Measurements from ENCODE around the gene THSD7A. TPM values are rescaled to one million over a fixed set of nuclear protein-coding genes. Genes with fewer than 3 reads are reported as not detected.

The THSD7A gene
- total and polyA plus RNA-seq, 7 experiments from 2014 or later = 1.2 to 1.3 TPM; not detected in 5

- Mint-ChIP-seq H3K4me1 (no peaks in the 10 kb centered on the region), H3K36me3 (no peaks in the 10 kb centered on the region), H3K27ac (no peak overlapping the region), H3K27me3 (no peaks in the 10 kb centered on the region), H3K9me3 (peaks cover 0 to 6% (median 0%) of the 10 kb centered on the region in 11 donors), H3K4me3 (no peak overlapping the region)
- Histone ChIP-seq H3K27ac (ENCODE audit: low read depth, low read length) (no peak overlapping the region), H3K9me3 (ENCODE audit: control insufficient read depth in 2 of 3, low read length in 3 of 3) (no peaks in the 10 kb centered on the region), H3K36me3 (ENCODE audit: control insufficient read depth in 2 of 3, insufficient read depth in 3 of 3, low read length in 3 of 3) (no peaks in the 10 kb centered on the region), H3K4me3 (ENCODE audit: low read length) (no peak overlapping the region), H3K4me1 (ENCODE audit: control insufficient read depth in 2 of 2, insufficient read depth in 2 of 2, low read length in 2 of 2) (no peaks in the 10 kb centered on the region), H3K27me3 (ENCODE audit: control insufficient read depth in 2 of 2, insufficient read depth in 2 of 2, low read length in 2 of 2) (no peaks in the 10 kb centered on the region)
- DNase-seq (no peak), ATAC-seq (no peak)
- ChIA-PET CTCF (no interaction called here), POLR2A (no interaction called here)
- intact Hi-C loops (cut with micrococcal nuclease) = no loop called here
These were observed 85.4 kb downstream of the THSD7A start for GRCh38 chr7:11746591-11746990.

DNA sequence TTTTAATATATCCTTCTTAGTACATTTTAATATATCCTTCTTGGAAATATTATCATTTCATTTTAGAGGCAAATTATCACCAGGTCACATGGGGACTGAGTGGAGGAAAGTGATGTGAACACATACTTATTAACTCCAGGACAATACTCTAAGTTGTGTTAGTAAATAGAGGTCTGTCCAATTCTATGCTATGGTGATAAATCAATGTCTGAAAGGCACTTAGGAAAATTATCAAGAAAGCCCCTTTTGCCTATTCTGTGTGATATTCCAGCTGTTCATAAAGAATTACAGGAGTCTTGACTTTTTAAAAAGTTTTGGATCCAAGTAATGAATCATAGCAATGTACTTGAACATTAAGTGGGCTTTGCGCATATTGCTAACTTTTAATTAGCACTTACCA, 88.5 kb downstream of the THSD7A start:
- H3K4me1 Mint-ChIP-seq = no peaks in the 10 kb centered on the region
- H3K27ac ChIP-seq (ENCODE audit: low read depth, low read length) = no peak overlapping the region
- no peaks in the 10 kb centered on the region for H3K36me3 Mint-ChIP-seq
- no peak overlapping the region for H3K27ac Mint-ChIP-seq
- H3K9me3 Mint-ChIP-seq = peaks cover 0 to 17% (median 0%) of the 10 kb centered on the region in 11 donors
- intact Hi-C loops (cut with micrococcal nuclease) = no loop called here
- H3K4me3 ChIP-seq (ENCODE audit: low read length) = no peak overlapping the region
- no peaks in the 10 kb centered on the region for H3K4me1 ChIP-seq (ENCODE audit: control insufficient read depth in 2 of 2, insufficient read depth in 2 of 2, low read length in 2 of 2)
- ChIA-PET CTCF (no interaction called here), POLR2A (no interaction called here)
- ATAC-seq (no peak), DNase-seq (no peak)
- no peaks in the 10 kb centered on the region for H3K9me3 ChIP-seq (ENCODE audit: control insufficient read depth in 2 of 3, low read length in 3 of 3)
- H3K4me3 Mint-ChIP-seq = no peak overlapping the region
- no peaks in the 10 kb centered on the region for H3K27me3 ChIP-seq (ENCODE audit: control insufficient read depth in 2 of 2, insufficient read depth in 2 of 2, low read length in 2 of 2)
- no peaks in the 10 kb centered on the region for H3K36me3 ChIP-seq (ENCODE audit: control insufficient read depth in 2 of 3, insufficient read depth in 3 of 3, low read length in 3 of 3)
- no peaks in the 10 kb centered on the region for H3K27me3 Mint-ChIP-seq

- CTCF ChIA-PET = no interaction called here
- POLR2A ChIA-PET = no interaction called here
These were observed 89.0 kb downstream of the THSD7A start for GRCh38 chr7:11743016-11743415.

DNA sequence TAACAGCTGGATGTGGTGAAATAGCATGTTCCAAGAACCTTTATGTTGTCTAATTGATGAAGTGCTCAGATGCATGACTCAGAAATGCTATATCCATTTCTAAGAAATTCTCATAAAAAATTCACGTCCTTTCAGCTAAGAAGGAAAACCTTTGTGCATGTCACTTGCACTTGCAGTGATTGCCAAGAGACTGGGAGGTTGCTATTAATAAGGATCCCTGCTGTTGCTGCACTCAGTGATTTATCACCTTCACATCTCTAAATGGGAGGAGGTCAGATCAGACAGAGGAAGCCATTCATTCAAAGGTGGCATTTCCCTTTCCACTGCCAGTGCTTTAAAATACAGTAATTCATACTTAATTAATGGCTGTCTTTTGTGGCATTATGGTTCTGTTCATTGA, 89.5 kb downstream of the THSD7A start:
- no peaks in the 10 kb centered on the region for H3K27me3 Mint-ChIP-seq
- H3K27ac ChIP-seq (ENCODE audit: low read depth, low read length) = no peak overlapping the region
- DNase-seq (no peak), ATAC-seq (no peak)
- H3K36me3 ChIP-seq (ENCODE audit: control insufficient read depth in 2 of 3, insufficient read depth in 3 of 3, low read length in 3 of 3) = no peaks in the 10 kb centered on the region
- H3K36me3 Mint-ChIP-seq = no peaks in the 10 kb centered on the region
- peaks cover 0 to 13% (median 0%) of the 10 kb centered on the region in 11 donors for H3K9me3 Mint-ChIP-seq
- ChIA-PET POLR2A (no interaction called here), CTCF (no interaction called here)
- no peak overlapping the region for H3K27ac Mint-ChIP-seq
- no peak overlapping the region for H3K4me3 Mint-ChIP-seq
- no peak overlapping the region for H3K4me3 ChIP-seq (ENCODE audit: low read length)
- no peaks in the 10 kb centered on the region for H3K9me3 ChIP-seq (ENCODE audit: control insufficient read depth in 2 of 3, low read length in 3 of 3)
- H3K4me1 Mint-ChIP-seq = no peaks in the 10 kb centered on the region
- no peaks in the 10 kb centered on the region for H3K4me1 ChIP-seq (ENCODE audit: control insufficient read depth in 2 of 2, insufficient read depth in 2 of 2, low read length in 2 of 2)
- H3K27me3 ChIP-seq (ENCODE audit: control insufficient read depth in 2 of 2, insufficient read depth in 2 of 2, low read length in 2 of 2) = no peaks in the 10 kb centered on the region
- intact Hi-C loops (cut with micrococcal nuclease) = no loop called here

More at GRCh38 chr7:11743016-11743415, 89.0 kb downstream of the THSD7A start:
- no peaks in the 10 kb centered on the region for H3K36me3 ChIP-seq (ENCODE audit: control insufficient read depth in 2 of 3, insufficient read depth in 3 of 3, low read length in 3 of 3)
- no peaks in the 10 kb centered on the region for H3K4me1 Mint-ChIP-seq
- H3K9me3 ChIP-seq (ENCODE audit: control insufficient read depth in 2 of 3, low read length in 3 of 3) = no peaks in the 10 kb centered on the region
- no peak overlapping the region for H3K4me3 ChIP-seq (ENCODE audit: low read length)
- H3K27ac Mint-ChIP-seq = no peak overlapping the region
- no peak overlapping the region for H3K4me3 Mint-ChIP-seq
- H3K27me3 Mint-ChIP-seq = no peaks in the 10 kb centered on the region
- DNase-seq (no peak), ATAC-seq (no peak)
- intact Hi-C loops (cut with micrococcal nuclease) = no loop called here
- no peaks in the 10 kb centered on the region for H3K36me3 Mint-ChIP-seq
- no peaks in the 10 kb centered on the region for H3K27me3 ChIP-seq (ENCODE audit: control insufficient read depth in 2 of 2, insufficient read depth in 2 of 2, low read length in 2 of 2)
- H3K9me3 Mint-ChIP-seq = peaks cover 0 to 17% (median 0%) of the 10 kb centered on the region in 11 donors
- H3K4me1 ChIP-seq (ENCODE audit: control insufficient read depth in 2 of 2, insufficient read depth in 2 of 2, low read length in 2 of 2) = no peaks in the 10 kb centered on the region
- no peak overlapping the region for H3K27ac ChIP-seq (ENCODE audit: low read depth, low read length)

DNA sequence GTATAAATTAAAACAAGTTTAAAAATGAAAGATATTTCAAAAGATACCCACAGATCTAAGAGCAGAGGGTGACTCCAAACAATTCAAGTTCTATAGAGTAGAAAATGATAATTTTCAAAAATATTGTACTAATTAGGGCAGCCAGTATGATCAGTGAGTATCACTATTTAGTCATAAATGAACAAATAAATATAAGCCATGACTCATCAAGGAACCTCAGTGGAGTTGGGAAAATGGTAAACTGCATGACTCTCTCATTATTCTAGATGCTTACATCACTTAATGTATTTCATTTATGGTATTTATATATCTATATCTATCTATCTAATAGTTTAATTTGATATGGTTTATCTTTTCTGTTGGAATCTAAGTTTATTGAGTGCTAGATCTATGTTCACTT, 94.3 kb downstream of the THSD7A start:
- Mint-ChIP-seq H3K36me3 (peaks cover 0 to 7% (median 0%) of the 10 kb centered on the region in 5 donors), H3K9me3 (peaks cover 0 to 11% (median 0%) of the 10 kb centered on the region in 11 donors), H3K4me1 (no peaks in the 10 kb centered on the region), H3K27ac (no peak overlapping the region), H3K27me3 (no peaks in the 10 kb centered on the region), H3K4me3 (no peak overlapping the region)
- Histone ChIP-seq H3K4me3 (ENCODE audit: low read length) (no peak overlapping the region), H3K27ac (ENCODE audit: low read depth, low read length) (no peak overlapping the region), H3K27me3 (ENCODE audit: control insufficient read depth in 2 of 2, insufficient read depth in 2 of 2, low read length in 2 of 2) (no peaks in the 10 kb centered on the region), H3K36me3 (ENCODE audit: control insufficient read depth in 2 of 3, insufficient read depth in 3 of 3, low read length in 3 of 3) (no peaks in the 10 kb centered on the region), H3K9me3 (ENCODE audit: control insufficient read depth in 2 of 3, low read length in 3 of 3) (no peaks in the 10 kb centered on the region), H3K4me1 (ENCODE audit: control insufficient read depth in 2 of 2, insufficient read depth in 2 of 2, low read length in 2 of 2) (no peaks in the 10 kb centered on the region)
- DNase-seq (no peak), ATAC-seq (no peak)
- ChIA-PET POLR2A (no interaction called here), CTCF (no interaction called here)
- intact Hi-C loops (cut with micrococcal nuclease) = no loop called here

DNA sequence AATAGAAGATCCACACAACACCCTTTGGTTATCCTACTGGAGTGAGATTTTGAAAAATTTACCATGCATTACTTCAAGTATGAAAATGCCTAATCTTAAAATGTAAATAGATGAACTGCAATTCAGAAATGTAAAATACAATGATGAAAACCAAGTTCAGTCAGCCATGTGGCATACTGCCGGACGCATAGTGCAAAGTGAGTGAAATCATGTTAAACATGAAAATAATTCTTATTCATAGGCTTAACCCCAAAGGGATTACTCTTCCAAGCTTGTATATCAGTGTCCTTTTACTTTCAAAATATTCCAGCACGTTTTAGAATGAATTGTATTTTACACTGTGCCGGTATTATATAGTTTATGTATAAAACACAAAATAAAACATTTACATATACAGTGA, 99.8 kb downstream of the THSD7A start:
- Mint-ChIP-seq H3K27ac (no peak overlapping the region), H3K4me3 (no peak overlapping the region), H3K9me3 (peaks cover 0 to 5% (median 0%) of the 10 kb centered on the region in 11 donors), H3K36me3 (peaks cover 0 to 6% (median 0%) of the 10 kb centered on the region in 5 donors), H3K27me3 (no peaks in the 10 kb centered on the region), H3K4me1 (no peaks in the 10 kb centered on the region)
- no peak overlapping the region for H3K27ac ChIP-seq (ENCODE audit: low read depth, low read length)
- H3K27me3 ChIP-seq (ENCODE audit: control insufficient read depth in 2 of 2, insufficient read depth in 2 of 2, low read length in 2 of 2) = no peaks in the 10 kb centered on the region
- intact Hi-C loops (cut with micrococcal nuclease) = no loop called here
- ChIA-PET CTCF (no interaction called here), POLR2A (no interaction called here)
- no peaks in the 10 kb centered on the region for H3K9me3 ChIP-seq (ENCODE audit: control insufficient read depth in 2 of 3, low read length in 3 of 3)
- no peaks in the 10 kb centered on the region for H3K4me1 ChIP-seq (ENCODE audit: control insufficient read depth in 2 of 2, insufficient read depth in 2 of 2, low read length in 2 of 2)
- no peak for DNase-seq
- no peak overlapping the region for H3K4me3 ChIP-seq (ENCODE audit: low read length)
- H3K36me3 ChIP-seq (ENCODE audit: control insufficient read depth in 2 of 3, insufficient read depth in 3 of 3, low read length in 3 of 3) = no peaks in the 10 kb centered on the region
- no peak for ATAC-seq

- no peaks in the 10 kb centered on the region for H3K9me3 ChIP-seq (ENCODE audit: control insufficient read depth in 2 of 3, low read length in 3 of 3)
- intact Hi-C loops (cut with micrococcal nuclease) = no loop called here
- no peaks in the 10 kb centered on the region for H3K27me3 ChIP-seq (ENCODE audit: control insufficient read depth in 2 of 2, insufficient read depth in 2 of 2, low read length in 2 of 2)
- Mint-ChIP-seq H3K36me3 (no peaks in the 10 kb centered on the region), H3K27me3 (no peaks in the 10 kb centered on the region), H3K4me3 (no peak overlapping the region), H3K9me3 (peaks cover 0 to 3% (median 0%) of the 10 kb centered on the region in 11 donors), H3K27ac (no peak overlapping the region), H3K4me1 (no peaks in the 10 kb centered on the region)
- ChIA-PET CTCF (no interaction called here), POLR2A (no interaction called here)
- no peak overlapping the region for H3K4me3 ChIP-seq (ENCODE audit: low read length)
- ATAC-seq (no peak), DNase-seq (no peak)
- H3K27ac ChIP-seq (ENCODE audit: low read depth, low read length) = no peak overlapping the region
- H3K36me3 ChIP-seq (ENCODE audit: control insufficient read depth in 2 of 3, insufficient read depth in 3 of 3, low read length in 3 of 3) = no peaks in the 10 kb centered on the region
- H3K4me1 ChIP-seq (ENCODE audit: control insufficient read depth in 2 of 2, insufficient read depth in 2 of 2, low read length in 2 of 2) = no peaks in the 10 kb centered on the region
These were observed 101.3 kb downstream of the THSD7A start for GRCh38 chr7:11730725-11731124.
